H1 (cell line): Measurements from ENCODE around the gene KLHL1. TPM values are rescaled to one million over a fixed set of nuclear protein-coding genes. Genes with fewer than 3 reads are reported as not detected.

ENCODE experiments used
- CTCF ChIA-PET: fragments of 300-600 bp; sonication (Branson Sonifier 250); formaldehyde crosslinking; loops from one replicate; lab custom pipeline; 2021; ENCODE audit not compliant: partially characterized antibody; lab: Charles Lee
- POLR2A ChIA-PET: fragments of 300-600 bp; sonication (Branson Sonifier 250); formaldehyde crosslinking; loops from one replicate; lab custom pipeline; 2021; ENCODE audit warnings: inconsistent platforms; ENCODE audit not compliant: partially characterized antibody; lab: Charles Lee
- DNase-seq, 2 experiments: peaks; one replicate each; pipeline versions ENCODE4 v3.0.0 to v3.0.0-alpha.2; 2010 to 2022; ENCODE audit warnings: low spot score in 2 of 2, low read depth in 1 of 2, mixed read lengths in 1 of 2
- FAIRE-seq: peaks from 2 replicates; lab custom pipeline; 2011; peaks lifted over from hg19 to GRCh38; lab: Jason Lieb, UNC
- H2AFZ ChIP-seq: 2 replicates; pipeline ENCODE4 v1.8.1; 2012; ENCODE audit warnings: low read length, inconsistent platforms
- H2AK5ac ChIP-seq: 2 replicates; pipeline ENCODE4 v1.6.1; 2013; ENCODE audit warnings: low read depth, low read length
- H2BK120ac ChIP-seq: replicated peaks from 2 replicates; pipeline ENCODE3; 2013; ENCODE audit warnings: low read depth, low read length, inconsistent platforms
- H2BK12ac ChIP-seq: 2 replicates; pipeline ENCODE4 v1.6.1; 2013; ENCODE audit warnings: low read depth, low read length
- H2BK15ac ChIP-seq: 2 replicates; pipeline ENCODE4 v1.6.1; 2013; ENCODE audit warnings: low read length
- H2BK20ac ChIP-seq: 2 replicates; pipeline ENCODE4 v1.6.1; 2013; ENCODE audit warnings: low read length
- H2BK5ac ChIP-seq: 2 replicates; pipeline ENCODE4 v1.6.1; 2013; ENCODE audit warnings: low read depth, low read length
- H3K14ac ChIP-seq: 2 replicates; pipeline ENCODE4 v1.6.1; 2013; ENCODE audit warnings: inconsistent platforms; ENCODE audit not compliant: insufficient read length
- H3K18ac ChIP-seq: 2 replicates; pipeline ENCODE4 v1.6.1; 2013; ENCODE audit warnings: low read length; ENCODE audit errors: extremely low read depth
- H3K23ac ChIP-seq: 2 replicates; pipeline ENCODE4 v1.6.1; 2013; ENCODE audit warnings: inconsistent platforms; ENCODE audit not compliant: insufficient read length
- H3K23me2 ChIP-seq: 2 replicates; pipeline ENCODE4 v1.6.1; 2013; ENCODE audit warnings: low read depth, low read length
- H3K27ac ChIP-seq: 2 replicates; pipeline ENCODE4 v1.6.1; 2011; ENCODE audit warnings: low read depth, low read length, inconsistent platforms
- H3K27me3 ChIP-seq, 4 experiments: replicated peaks in 1 of 4; 1 replicate in 1 of 4; 2 replicates in 3 of 4; pipeline versions ENCODE4 v1.6.1 to v1.8.1; 2011 to 2013; ENCODE audit warnings: low read length in 3 of 4, mild to moderate bottlenecking in 3 of 4, inconsistent platforms in 2 of 4, mixed read lengths in 2 of 4, moderate library complexity in 1 of 4; ENCODE audit not compliant: control insufficient read depth in 3 of 4, insufficient read depth in 3 of 4; ENCODE audit errors: extremely low read depth in 1 of 4
- H3K36me3 ChIP-seq, 4 experiments: 2 replicates each; pipeline versions ENCODE4 v1.6.1 to v1.8.1; 2011 to 2013; ENCODE audit warnings: mild to moderate bottlenecking in 4 of 4, low read length in 3 of 4, moderate library complexity in 2 of 4, control low read depth in 1 of 4, inconsistent platforms in 1 of 4; ENCODE audit not compliant: insufficient read depth in 4 of 4, control insufficient read depth in 2 of 4
- H3K4ac ChIP-seq: replicated peaks from 2 replicates; pipeline ENCODE3; 2013; ENCODE audit warnings: low read length, low read depth, mixed read lengths, inconsistent platforms; ENCODE audit not compliant: insufficient read length
- H3K4me1 ChIP-seq, 4 experiments: replicated peaks in 1 of 4; 1 replicate in 1 of 4; 2 replicates in 3 of 4; pipeline versions ENCODE4 v1.6.1 to v1.8.1; 2011 to 2013; ENCODE audit warnings: low read length in 3 of 4, inconsistent platforms in 2 of 4, mixed read lengths in 1 of 4; ENCODE audit not compliant: insufficient read depth in 4 of 4, control insufficient read depth in 3 of 4
- H3K4me2 ChIP-seq, 2 experiments: 2 replicates each; pipeline versions ENCODE4 v1.6.1 to v1.8.1; 2011 to 2013; ENCODE audit warnings: low read depth in 2 of 2, low read length in 2 of 2, control low read depth in 1 of 2, inconsistent platforms in 1 of 2, mild to moderate bottlenecking in 1 of 2; ENCODE audit not compliant: insufficient read depth in 1 of 2
- H3K4me3 ChIP-seq, 4 experiments: fragments of 200-600, 300-600 bp in 1 of 4; sonication (generic), shearing (Covaris generic), sonication (Bioruptor Twin) in 1 of 4; 2 replicates each; pipeline versions ENCODE4 v1.5.1 to v1.8.1; 2011 to 2016; ENCODE audit warnings: low read length in 4 of 4, low read depth in 3 of 4, control low read depth in 2 of 4, inconsistent platforms in 2 of 4, mild to moderate bottlenecking in 2 of 4, mixed read lengths in 1 of 4, moderate library complexity in 1 of 4; ENCODE audit not compliant: insufficient read depth in 2 of 4; ENCODE audit errors: extremely low read depth in 1 of 4
- H3K56ac ChIP-seq: replicated peaks from 2 replicates; pipeline ENCODE3; 2013; ENCODE audit warnings: low read depth, mild to moderate bottlenecking, mixed read lengths, low read length, inconsistent platforms; ENCODE audit not compliant: insufficient read length
- H3K79me1 ChIP-seq: 2 replicates; pipeline ENCODE4 v1.6.1; 2013; ENCODE audit warnings: low read depth, low read length, control low read depth
- H3K79me2 ChIP-seq, 2 experiments: 2 replicates each; pipeline versions ENCODE4 v1.6.1 to v1.8.1; 2012 to 2013; ENCODE audit warnings: low read length in 2 of 2, mild to moderate bottlenecking in 2 of 2, inconsistent platforms in 1 of 2; ENCODE audit not compliant: insufficient read depth in 2 of 2, control insufficient read depth in 1 of 2
- H3K9ac ChIP-seq, 4 experiments: replicated peaks in 1 of 4; 1 replicate in 1 of 4; 2 replicates in 3 of 4; pipeline versions ENCODE4 v1.6.1 to v1.8.1; 2011 to 2013; ENCODE audit warnings: low read depth in 3 of 4, low read length in 3 of 4, control low read depth in 2 of 4, mild to moderate bottlenecking in 2 of 4, moderate library complexity in 2 of 4, inconsistent platforms in 1 of 4; ENCODE audit errors: extremely low read depth in 1 of 4
- H3K9me3 ChIP-seq, 2 experiments: 2 replicates each; pipeline versions ENCODE4 v1.6.1 to v1.8.1; 2012 to 2013; ENCODE audit warnings: mild to moderate bottlenecking in 2 of 2, moderate library complexity in 2 of 2, control low read depth in 1 of 2, inconsistent platforms in 1 of 2, low read depth in 1 of 2, low read length in 1 of 2, mixed read lengths in 1 of 2; ENCODE audit not compliant: insufficient read depth in 2 of 2
- H4K20me1 ChIP-seq, 2 experiments: replicated peaks in 1 of 2; 2 replicates each; pipeline versions ENCODE3 to v1.8.1; 2011 to 2013; ENCODE audit warnings: inconsistent platforms in 2 of 2, low read length in 2 of 2, mild to moderate bottlenecking in 1 of 2; ENCODE audit not compliant: insufficient read depth in 2 of 2, control insufficient read depth in 1 of 2
- H4K5ac ChIP-seq: 2 replicates; pipeline ENCODE4 v1.6.1; 2013; ENCODE audit warnings: low read length, low read depth, mixed read lengths, inconsistent platforms; ENCODE audit not compliant: insufficient read length
- H4K8ac ChIP-seq: 2 replicates; pipeline ENCODE4 v1.8.0; 2013; ENCODE audit warnings: mild to moderate bottlenecking, moderate library complexity, low read length, inconsistent platforms; ENCODE audit not compliant: insufficient read depth; ENCODE audit errors: extremely low read depth
- H4K91ac ChIP-seq: replicated peaks from 2 replicates; pipeline ENCODE3; 2013; ENCODE audit warnings: low read length, mixed read lengths, inconsistent platforms; ENCODE audit not compliant: insufficient read length
- BCL11A ChIP-seq, 2 experiments: IDR thresholded peaks; one replicate each; pipeline ENCODE4 v1.6.1; 2011; ENCODE audit warnings: low read depth in 2 of 2, low read length in 2 of 2, mild to moderate bottlenecking in 2 of 2
- CEBPB ChIP-seq: IDR thresholded peaks from 2 replicates; pipeline ENCODE4 v1.6.1; 2012; ENCODE audit warnings: low read depth, low read length
- CTBP2 ChIP-seq: IDR thresholded peaks from 2 replicates; pipeline ENCODE4 v1.7.0; 2011; ENCODE audit warnings: borderline replicate concordance, mild to moderate bottlenecking, moderate library complexity, mixed read lengths, low read length; ENCODE audit not compliant: insufficient read depth, insufficient read length
- JUN ChIP-seq: IDR thresholded peaks from 2 replicates; pipeline ENCODE4 v1.6.1; 2011; ENCODE audit warnings: low read depth, mild to moderate bottlenecking, improper control_type of control experiment, low read length
- KDM1A ChIP-seq: fragments of 200-600, 300-600 bp; sonication (generic); IDR thresholded peaks from 2 replicates; pipeline ENCODE4 v1.7.1; 2016; ENCODE audit warnings: mild to moderate bottlenecking, low read length, borderline replicate concordance
- NANOG ChIP-seq: IDR thresholded peaks from 2 replicates; pipeline ENCODE4 v1.6.1; 2011; ENCODE audit warnings: low read length, low read depth, mild to moderate bottlenecking, inconsistent platforms; ENCODE audit not compliant: insufficient read depth, poor library complexity, severe bottlenecking
- PHF8 ChIP-seq: fragments of 200-600 bp; sonication (generic); conservative IDR thresholded peaks from 2 replicates; pipeline ENCODE4 v1.7.1; 2012; ENCODE audit warnings: low read depth, mild to moderate bottlenecking, inconsistent platforms, low read length, moderate library complexity
- POU5F1 ChIP-seq: IDR thresholded peaks from 2 replicates; pipeline ENCODE4 v1.6.1; 2011; ENCODE audit warnings: low read depth, mild to moderate bottlenecking, low read length, moderate library complexity
- SRF ChIP-seq: IDR thresholded peaks from 2 replicates; pipeline ENCODE4 v1.6.1; 2011; ENCODE audit warnings: mild to moderate bottlenecking, low read depth, low read length, moderate library complexity
- SUZ12 ChIP-seq: fragments of 200-600 bp; sonication (generic); IDR thresholded peaks from 2 replicates; pipeline ENCODE4 v1.6.1; 2012; ENCODE audit warnings: mild to moderate bottlenecking, inconsistent platforms, low read length, moderate library complexity, mixed read lengths
- TAF7 ChIP-seq: optimal IDR thresholded peaks from 2 replicates; pipeline ENCODE3; 2011; ENCODE audit warnings: low read depth, mild to moderate bottlenecking, inconsistent platforms, low read length, moderate library complexity, borderline replicate concordance
- TBP ChIP-seq: IDR thresholded peaks from 2 replicates; pipeline ENCODE4 v1.6.1; 2011; ENCODE audit warnings: low read depth, low read length, improper control_type of control experiment
- ZNF274 ChIP-seq: IDR thresholded peaks from 2 replicates; pipeline ENCODE4 v1.7.0; 2012; ENCODE audit warnings: low read length, borderline replicate concordance; ENCODE audit errors: extremely low read depth
- WGBS, 2 experiments: shearing (Covaris generic) in 1 of 2; methylation state at CpG; one replicate each; pipeline versions ENCODE4 v1.1.6 to v1.1.7; 2013 to 2015; ENCODE audit warnings: low lambda C conversion rate in 2 of 2, mixed read lengths in 2 of 2, inconsistent platforms in 1 of 2, low coverage in 1 of 2, missing lambda C conversion rate in 1 of 2; ENCODE audit not compliant: insufficient replicate concordance in 2 of 2, insufficient coverage in 1 of 2, insufficient read length in 1 of 2; ENCODE audit errors: extremely low coverage in 1 of 2, missing lambda C conversion rate in 1 of 2; 5-methylcytosine and 5-hydroxymethylcytosine counted together
- polyA plus RNA-seq, 7 experiments: library from polyadenylated mRNA; depleted of rRNA in 3 of 7; stranded (reverse) in 5 of 7; unstranded in 2 of 7; fragments of >200 nt in 5 of 7; fragments of 200-250 nt in 2 of 7; gene quantifications; 1 replicate in 5 of 7; 2 replicates in 1 of 7; 4 replicates in 1 of 7; pipeline versions ENCODE4 v1.2.1 to v1.2.3, GENCODE V29; 2011 to 2013; ENCODE audit warnings: missing spikeins in 2 of 7, mixed read lengths in 2 of 7
- total RNA-seq: library from RNA; stranded (reverse); fragmentation: NEBNext Ultra II Directional; extraction: Animal tissue kit (Norgen Biotek cat#: 25700); gene quantifications from 2 replicates; pipeline ENCODE4 v1.2.1, GENCODE V29; 2021
- TF ChIP-seq, protein P1 (sequence below): IDR thresholded peaks from 2 replicates; pipeline ENCODE4 v1.6.1; 2011; ENCODE audit warnings: low read depth, mild to moderate bottlenecking, low read length; ENCODE audit not compliant: insufficient read depth

KLHL1 gene
- total and polyA plus RNA-seq, 2 of the 8 experiments (the other 6 are each of a cell fraction or from before 2014, with no cell fraction given), result not detected

DNA sequence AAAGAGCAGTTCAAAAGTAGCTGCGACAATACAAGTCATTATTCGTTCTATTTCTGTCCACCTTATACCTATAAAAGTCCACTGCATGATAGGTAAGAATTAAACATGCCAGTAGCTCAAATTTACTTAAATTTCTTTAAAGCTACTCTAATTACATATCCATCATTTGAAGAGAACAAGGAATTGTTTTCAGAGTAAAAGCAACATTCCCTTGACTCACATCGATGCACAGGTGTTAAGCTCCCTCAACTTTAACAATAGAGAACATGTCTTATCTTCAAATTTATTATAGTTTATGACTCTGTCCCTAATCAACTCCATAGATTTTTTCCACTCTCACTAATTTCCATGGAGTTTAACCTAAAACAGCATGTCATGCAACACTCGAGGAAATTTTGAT is 158.1 kb downstream of the KLHL1 start:
- no peaks in the 10 kb centered on the region for H4K20me1 ChIP-seq
- CTCF ChIA-PET, result no interaction called here
- TF ChIP-seq PHF8 (no peak), TBP (no peak), JUN (no peak), KDM1A (no peak), POU5F1 (no peak), CEBPB (no peak), ZNF274 (no peak), SRF (no peak), TAF7 (no peak), CTBP2 (no peak), BCL11A (IDR thresholded peaks at IDR 0.05; ENCODE audit: low read depth in 2 of 2, low read length in 2 of 2) (no peak), SUZ12 (no peak), NANOG (no peak)
- TF ChIP-seq, protein P1, sequence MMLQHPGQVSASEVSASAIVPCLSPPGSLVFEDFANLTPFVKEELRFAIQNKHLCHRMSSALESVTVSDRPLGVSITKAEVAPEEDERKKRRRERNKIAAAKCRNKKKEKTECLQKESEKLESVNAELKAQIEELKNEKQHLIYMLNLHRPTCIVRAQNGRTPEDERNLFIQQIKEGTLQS, result no peak

More for the DNA sequence above, 158.1 kb downstream of the KLHL1 start:
- no peaks in the 10 kb centered on the region for H3K79me1 ChIP-seq
- no peak overlapping the region for H3K4me3 ChIP-seq
- no peak overlapping the region for H3K23ac ChIP-seq
- H3K36me3 ChIP-seq, result no peaks in the 10 kb centered on the region
- POLR2A ChIA-PET, result no interaction called here
- no peak overlapping the region for H2AFZ ChIP-seq
- H2BK120ac ChIP-seq, result no peak overlapping the region
- H3K9ac ChIP-seq, result no peak overlapping the region
- no peaks in the 10 kb centered on the region for H3K79me2 ChIP-seq
- no peak overlapping the region for H2BK15ac ChIP-seq
- H3K27me3 ChIP-seq, result no peaks in the 10 kb centered on the region
- DNase-seq (no peak), FAIRE-seq (no peak)
- H2BK20ac ChIP-seq, result no peak overlapping the region
- H3K14ac ChIP-seq, result no peak overlapping the region
- WGBS, 2 experiments, result 93% methylated on average over 4 of the region's 4 CpGs; no CpG with 5 or more reads in 1 of the 2 experiments
- no peak overlapping the region for H4K8ac ChIP-seq
- no peak overlapping the region for H4K91ac ChIP-seq
- no peaks in the 10 kb centered on the region for H3K23me2 ChIP-seq
- no peak overlapping the region for H2AK5ac ChIP-seq
- no peak overlapping the region for H2BK5ac ChIP-seq
- H4K5ac ChIP-seq, result no peak overlapping the region
- no peaks in the 10 kb centered on the region for H3K4me1 ChIP-seq
- no peak overlapping the region for H3K56ac ChIP-seq
- H2BK12ac ChIP-seq, result no peak overlapping the region
- H3K27ac ChIP-seq, result no peak overlapping the region
- no peak overlapping the region for H3K4ac ChIP-seq
- no peaks in the 10 kb centered on the region for H3K9me3 ChIP-seq
- H3K4me2 ChIP-seq, result no peak overlapping the region
- H3K18ac ChIP-seq, result no peak overlapping the region
